PFSK-1 (cell line): ENCODE data around the gene TPX2.

Experiments
- POLR2AphosphoS5 ChIP-seq: IDR thresholded peaks from 2 replicates; pipeline ENCODE4 v1.6.1; 2012; ENCODE audit warnings: low read depth, mild to moderate bottlenecking, control low read depth, low read length, moderate library complexity
- TAF1 ChIP-seq: IDR thresholded peaks from 2 replicates; pipeline ENCODE4 v1.6.1; 2012; ENCODE audit warnings: low read length, control low read depth, borderline replicate concordance; ENCODE audit not compliant: insufficient read depth

DNA sequence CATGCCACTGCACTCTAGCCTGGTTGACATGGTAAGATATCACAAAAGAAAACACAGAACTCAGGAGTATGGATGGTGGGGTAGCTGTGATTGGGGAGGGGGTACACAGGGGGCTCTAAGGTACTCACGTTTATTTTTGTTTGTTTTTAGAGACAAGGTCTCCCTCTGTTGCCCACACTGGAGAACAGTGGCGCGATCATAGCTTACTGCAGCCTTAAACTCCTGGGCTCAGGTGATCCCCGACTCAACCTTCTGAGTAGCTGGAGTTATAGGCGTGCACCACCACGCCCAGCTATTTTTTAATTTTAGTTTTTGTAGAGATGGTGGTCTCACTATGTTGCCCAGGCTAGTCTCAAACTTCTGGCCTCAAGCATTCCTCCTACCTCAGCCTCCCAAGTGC lies 45.7 kb upstream of the TPX2 start:
- TF ChIP-seq POLR2AphosphoS5 (no peak), TAF1 (no peak)
